OCI-LY3 (cell line): ENCODE measurements around the gene QKI.

Experiments used
- H2AFZ ChIP-seq: fragments of 200-600, 300-600 bp; shearing (Covaris generic); 2 replicates; pipeline ENCODE4 v1.6.0; 2014; ENCODE audit warnings: antibody characterized with exemption, low read depth, low read length
- H3K27ac ChIP-seq: fragments of 200-600, 300-600 bp; sonication (generic); 2 replicates; pipeline ENCODE4 v1.5.1; 2014; ENCODE audit warnings: mild to moderate bottlenecking, low read length, moderate library complexity, mixed read lengths
- H3K27me3 ChIP-seq: fragments of 200-600, 300-600 bp; sonication (generic); 2 replicates; pipeline ENCODE4 v1.6.1; 2014; ENCODE audit warnings: low read depth, low read length, mixed read lengths
- H3K36me3 ChIP-seq: fragments of 200-600, 300-600 bp; sonication (generic); replicated peaks from 2 replicates; pipeline ENCODE3; 2014; ENCODE audit warnings: low read depth, low read length, mixed read lengths
- H3K4me1 ChIP-seq: fragments of 300-600, 200-600 bp; sonication (generic); 2 replicates; pipeline ENCODE4 v1.6.1; 2014; ENCODE audit warnings: low read length, mixed read lengths
- H3K4me2 ChIP-seq: fragments of 200-600, 300-600 bp; sonication (generic); 2 replicates; pipeline ENCODE4 v1.6.1; 2014; ENCODE audit warnings: low read length, mixed read lengths
- H3K4me3 ChIP-seq: fragments of 300-600, 200-600 bp; sonication (generic); 2 replicates; pipeline ENCODE4 v1.5.1; 2014; ENCODE audit warnings: antibody characterized with exemption, mild to moderate bottlenecking, low read length, moderate library complexity
- H3K79me2 ChIP-seq: fragments of 300-600, 200-600 bp; shearing (Covaris generic); 2 replicates; pipeline ENCODE4 v1.6.1; 2014; ENCODE audit warnings: mild to moderate bottlenecking, low read length, mixed read lengths
- H3K9ac ChIP-seq: fragments of 300-600, 200-600 bp; shearing (Covaris generic); 2 replicates; pipeline ENCODE4 v1.6.0; 2014; ENCODE audit warnings: mild to moderate bottlenecking, low read length, moderate library complexity
- H3K9me3 ChIP-seq: fragments of 200-600, 300-600 bp; shearing (Covaris generic); 2 replicates; pipeline ENCODE4 v1.6.1; 2014; ENCODE audit warnings: low read length, mixed read lengths; ENCODE audit not compliant: insufficient read depth
- H4K20me1 ChIP-seq: fragments of 200-600, 300-600 bp; sonication (generic); 2 replicates; pipeline ENCODE4 v1.6.1; 2016; ENCODE audit warnings: low read length, mixed read lengths; ENCODE audit not compliant: insufficient read depth
- EZH2phosphoT487 ChIP-seq: fragments of 200-600 bp; shearing (Covaris generic); IDR thresholded peaks from 2 replicates; pipeline ENCODE4 v1.6.1; 2018; ENCODE audit warnings: antibody characterized with exemption, mixed run types, low read depth
- TF ChIP-seq, protein P1 (sequence below): fragments of 200-600, 300-600 bp; sonication (generic); IDR thresholded peaks from 2 replicates; pipeline ENCODE4 v1.5.1; 2014; ENCODE audit warnings: antibody characterized with exemption, low read length, low read depth

QKI gene

DNA sequence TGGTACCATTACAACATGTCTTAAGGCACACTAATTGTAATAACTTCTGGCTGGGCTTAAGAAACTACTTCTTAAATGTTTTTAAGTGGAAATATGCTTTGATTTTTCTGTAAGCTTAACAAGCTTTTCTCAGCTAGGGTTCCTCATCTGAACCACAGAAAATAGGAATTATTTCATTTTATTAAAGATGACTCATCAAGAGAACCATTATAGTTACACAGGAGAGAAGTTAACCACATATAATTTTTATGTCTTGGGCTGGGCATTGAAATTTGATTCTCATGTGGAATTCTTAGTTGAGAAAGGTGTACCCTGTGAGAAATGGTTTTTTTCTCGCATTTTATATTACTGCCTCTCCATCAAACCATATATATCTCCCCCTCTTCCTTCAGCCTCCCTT is 75.1 kb downstream of the QKI start:
- Histone ChIP-seq H3K9ac (no peak overlapping the region), H3K4me3 (no peak overlapping the region), H3K4me1 (peaks cover 7% of the 10 kb centered on the region; the same call in 1 of the 2 replicates), H3K27ac (no peak overlapping the region), H3K27me3 (no peaks in the 10 kb centered on the region), H4K20me1 (peaks cover 84% of the 10 kb centered on the region), H3K9me3 (no peaks in the 10 kb centered on the region), H3K79me2 (peaks cover 98% of the 10 kb centered on the region), H2AFZ (no peak overlapping the region), H3K4me2 (no peak overlapping the region), H3K36me3 (no peaks in the 10 kb centered on the region)
- TF ChIP-seq EZH2phosphoT487 = no peak
- TF ChIP-seq, protein P1, sequence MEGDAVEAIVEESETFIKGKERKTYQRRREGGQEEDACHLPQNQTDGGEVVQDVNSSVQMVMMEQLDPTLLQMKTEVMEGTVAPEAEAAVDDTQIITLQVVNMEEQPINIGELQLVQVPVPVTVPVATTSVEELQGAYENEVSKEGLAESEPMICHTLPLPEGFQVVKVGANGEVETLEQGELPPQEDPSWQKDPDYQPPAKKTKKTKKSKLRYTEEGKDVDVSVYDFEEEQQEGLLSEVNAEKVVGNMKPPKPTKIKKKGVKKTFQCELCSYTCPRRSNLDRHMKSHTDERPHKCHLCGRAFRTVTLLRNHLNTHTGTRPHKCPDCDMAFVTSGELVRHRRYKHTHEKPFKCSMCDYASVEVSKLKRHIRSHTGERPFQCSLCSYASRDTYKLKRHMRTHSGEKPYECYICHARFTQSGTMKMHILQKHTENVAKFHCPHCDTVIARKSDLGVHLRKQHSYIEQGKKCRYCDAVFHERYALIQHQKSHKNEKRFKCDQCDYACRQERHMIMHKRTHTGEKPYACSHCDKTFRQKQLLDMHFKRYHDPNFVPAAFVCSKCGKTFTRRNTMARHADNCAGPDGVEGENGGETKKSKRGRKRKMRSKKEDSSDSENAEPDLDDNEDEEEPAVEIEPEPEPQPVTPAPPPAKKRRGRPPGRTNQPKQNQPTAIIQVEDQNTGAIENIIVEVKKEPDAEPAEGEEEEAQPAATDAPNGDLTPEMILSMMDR = no peak

DNA sequence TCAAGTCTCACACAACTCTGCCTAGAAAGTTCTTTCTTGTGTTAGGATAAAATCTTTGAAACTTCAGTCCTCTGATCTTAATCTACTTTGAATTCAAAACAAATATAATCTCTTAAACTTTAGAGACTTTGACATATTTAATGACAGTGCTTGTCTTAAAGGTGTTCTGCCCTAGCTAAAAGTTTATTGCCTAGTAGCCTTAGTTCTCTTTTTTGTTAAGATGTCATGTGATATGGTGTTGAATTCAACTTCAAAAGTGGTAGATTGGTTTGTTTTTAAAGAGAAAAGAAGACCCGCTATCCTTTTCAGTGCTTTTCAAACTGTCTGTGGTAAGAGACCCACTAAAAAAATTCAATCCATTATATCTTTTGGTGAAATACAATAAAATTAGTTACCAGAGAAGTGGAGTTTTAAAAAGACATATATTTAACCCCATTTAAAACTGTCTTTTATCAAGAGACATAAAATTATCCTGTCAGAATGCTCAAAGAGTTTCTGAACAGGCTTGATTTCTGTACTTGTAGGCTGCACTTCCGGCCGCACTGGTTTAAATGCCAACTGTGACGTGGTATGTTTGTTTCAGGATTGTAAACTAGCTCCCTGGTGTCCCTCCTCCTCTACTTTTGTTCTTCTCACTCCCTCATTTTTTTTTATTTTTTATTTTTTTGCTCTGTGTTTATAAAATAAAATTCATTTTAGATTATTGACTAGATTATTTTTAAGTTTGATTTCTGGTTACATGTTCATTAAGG is 76.5 kb downstream of the QKI start:
- H3K9ac ChIP-seq = no peak overlapping the region
- peaks cover 12% of the 10 kb centered on the region for H3K4me1 ChIP-seq
- no peak overlapping the region for H3K4me2 ChIP-seq
- H2AFZ ChIP-seq = no peak overlapping the region
- no peak overlapping the region for H3K4me3 ChIP-seq
- no peak for TF ChIP-seq EZH2phosphoT487
- TF ChIP-seq, protein P1 = no peak
- no peak overlapping the region for H3K27ac ChIP-seq
- H3K79me2 ChIP-seq = peaks cover 96% of the 10 kb centered on the region
- H4K20me1 ChIP-seq = peaks cover 75% of the 10 kb centered on the region
- H3K27me3 ChIP-seq = no peaks in the 10 kb centered on the region
- H3K9me3 ChIP-seq = no peaks in the 10 kb centered on the region
- H3K36me3 ChIP-seq = no peaks in the 10 kb centered on the region

DNA sequence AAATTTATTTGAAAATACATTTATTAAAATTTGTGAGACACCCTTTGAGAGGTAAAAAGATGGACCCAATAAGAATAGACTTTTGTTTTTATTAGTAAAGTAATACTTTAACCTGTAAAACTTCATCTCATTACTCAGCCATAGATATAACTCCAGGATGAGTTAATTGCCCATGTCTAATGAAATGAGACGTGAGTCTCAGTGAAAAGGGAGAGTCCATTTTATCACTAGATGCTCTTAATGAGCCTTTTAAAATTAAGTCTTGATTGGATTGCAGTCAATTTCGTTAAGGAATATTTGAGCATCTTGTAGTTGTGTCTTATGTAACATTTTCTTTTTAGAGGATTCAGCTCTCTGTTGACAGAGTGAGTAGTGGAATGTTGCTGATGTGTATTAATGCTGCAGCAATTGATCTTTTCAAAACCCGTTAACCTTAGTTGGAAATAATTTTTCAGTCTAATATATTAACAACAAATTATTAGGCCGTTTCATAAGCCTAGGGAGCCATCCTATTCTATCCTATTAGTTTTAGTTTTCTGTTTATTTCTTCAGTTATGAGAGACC is 77.3 kb downstream of the QKI start:
- Histone ChIP-seq H3K27me3 (no peaks in the 10 kb centered on the region), H3K4me2 (no peak overlapping the region), H2AFZ (no peak overlapping the region), H3K4me1 (peaks cover 18% of the 10 kb centered on the region), H3K9ac (no peak overlapping the region), H3K9me3 (no peaks in the 10 kb centered on the region), H3K4me3 (no peak overlapping the region), H4K20me1 (peaks cover 75% of the 10 kb centered on the region), H3K27ac (no peak overlapping the region), H3K36me3 (no peaks in the 10 kb centered on the region), H3K79me2 (peaks cover 96% of the 10 kb centered on the region)
- TF ChIP-seq EZH2phosphoT487 = no peak
- TF ChIP-seq, protein P1 = no peak

DNA sequence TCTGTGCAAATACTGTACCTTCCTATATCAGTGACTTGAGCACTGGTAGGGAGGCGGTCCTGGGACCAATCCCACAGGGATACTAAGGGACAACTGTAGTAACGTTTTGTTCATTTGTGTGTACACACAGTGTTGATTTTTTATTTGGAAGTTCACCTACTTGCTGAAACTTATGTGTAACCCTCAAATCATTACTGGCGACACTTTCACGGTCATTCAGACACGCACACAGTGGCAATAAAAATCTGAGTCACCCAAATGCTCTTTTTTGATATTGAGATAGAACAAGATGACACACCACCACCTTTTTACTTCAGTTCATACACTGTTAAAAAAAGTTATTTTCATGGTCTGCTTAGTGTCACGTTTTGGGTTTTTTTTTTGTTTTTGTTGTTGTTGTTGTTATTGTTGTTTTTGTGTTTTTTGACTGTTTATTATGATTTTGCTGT is 79.8 kb downstream of the QKI start:
- H4K20me1 ChIP-seq = peaks cover 66% of the 10 kb centered on the region
- no peaks in the 10 kb centered on the region for H3K36me3 ChIP-seq
- TF ChIP-seq, protein P1 = no peak
- TF ChIP-seq EZH2phosphoT487 = no peak
- H3K9ac ChIP-seq = no peak overlapping the region
- peaks cover 11% of the 10 kb centered on the region for H3K4me1 ChIP-seq
- H3K4me2 ChIP-seq = no peak overlapping the region
- H3K27me3 ChIP-seq = no peaks in the 10 kb centered on the region
- no peak overlapping the region for H3K4me3 ChIP-seq
- H2AFZ ChIP-seq = no peak overlapping the region
- no peak overlapping the region for H3K27ac ChIP-seq
- peaks cover 96% of the 10 kb centered on the region for H3K79me2 ChIP-seq
- H3K9me3 ChIP-seq = no peaks in the 10 kb centered on the region
